ENCODE results near the gene DRC7. TPM values are rescaled to one million over a fixed set of nuclear protein-coding genes. Genes with fewer than 3 reads are reported as not detected.
A peak's percentile ranks its signal among the peaks of the same experiment; 100 is the strongest.

Gene DRC7
- total RNA-seq, 2 experiments from 2014 or later: not detected

- H3K27me3 Mint-ChIP-seq: no peaks in the 10 kb centered on the region
- no peak overlapping the region for H3K27ac Mint-ChIP-seq
- DNase-seq: no peak
- H3K4me1 Mint-ChIP-seq: no peaks in the 10 kb centered on the region
- no peaks in the 10 kb centered on the region for H3K9me3 Mint-ChIP-seq
- peaks cover 4% of the 10 kb centered on the region for H3K36me3 Mint-ChIP-seq
- no peak overlapping the region for H3K4me3 Mint-ChIP-seq
Measured at GRCh38 chr16:57749101-57749692, 54.6 kb downstream of the DRC7 start.

GRCh38 chr16:57749856-57750452 lies 55.3 kb downstream of the DRC7 start:
- no peaks in the 10 kb centered on the region for H3K9me3 Mint-ChIP-seq
- peaks cover 3% of the 10 kb centered on the region for H3K36me3 Mint-ChIP-seq
- no peak for DNase-seq
- no peaks in the 10 kb centered on the region for H3K27me3 Mint-ChIP-seq
- no peak overlapping the region for H3K4me3 Mint-ChIP-seq
- H3K4me1 Mint-ChIP-seq: no peaks in the 10 kb centered on the region
- no peak overlapping the region for H3K27ac Mint-ChIP-seq

- no peak overlapping the region for H3K27ac Mint-ChIP-seq
- H3K4me3 Mint-ChIP-seq: no peak overlapping the region
- no peak for DNase-seq
- H3K4me1 Mint-ChIP-seq: no peaks in the 10 kb centered on the region
- peaks cover 8% of the 10 kb centered on the region for H3K36me3 Mint-ChIP-seq
- no peaks in the 10 kb centered on the region for H3K27me3 Mint-ChIP-seq
- no peaks in the 10 kb centered on the region for H3K9me3 Mint-ChIP-seq
Measured at GRCh38 chr16:57750796-57751538, 56.4 kb downstream of the DRC7 start.

- Mint-ChIP-seq H3K27ac (no peak overlapping the region), H3K9me3 (no peaks in the 10 kb centered on the region), H3K4me3 (no peak overlapping the region), H3K4me1 (no peaks in the 10 kb centered on the region), H3K27me3 (no peaks in the 10 kb centered on the region), H3K36me3 (peaks cover 11% of the 10 kb centered on the region)
- DNase-seq: no peak
Measured at GRCh38 chr16:57751539-57752202, 57.1 kb downstream of the DRC7 start.

GRCh38 chr16:57752203-57752580 lies 57.6 kb downstream of the DRC7 start:
- Mint-ChIP-seq H3K36me3 (peaks cover 11% of the 10 kb centered on the region), H3K27me3 (no peaks in the 10 kb centered on the region), H3K4me3 (no peak overlapping the region), H3K27ac (no peak overlapping the region), H3K9me3 (no peaks in the 10 kb centered on the region), H3K4me1 (no peaks in the 10 kb centered on the region)
- DNase-seq: no peak

- H3K4me3 Mint-ChIP-seq: no peak overlapping the region
- no peak overlapping the region for H3K27ac Mint-ChIP-seq
- H3K27me3 Mint-ChIP-seq: no peaks in the 10 kb centered on the region
- peaks cover 11% of the 10 kb centered on the region for H3K36me3 Mint-ChIP-seq
- H3K4me1 Mint-ChIP-seq: no peaks in the 10 kb centered on the region
- no peaks in the 10 kb centered on the region for H3K9me3 Mint-ChIP-seq
- DNase-seq: no peak
Measured at GRCh38 chr16:57752581-57753447, 58.2 kb downstream of the DRC7 start.

GRCh38 chr16:57753448-57754353 lies 59.1 kb downstream of the DRC7 start:
- no peak overlapping the region for H3K4me3 Mint-ChIP-seq
- no peak overlapping the region for H3K27ac Mint-ChIP-seq
- H3K4me1 Mint-ChIP-seq: no peaks in the 10 kb centered on the region
- peaks cover 11% of the 10 kb centered on the region for H3K36me3 Mint-ChIP-seq
- H3K9me3 Mint-ChIP-seq: no peaks in the 10 kb centered on the region
- DNase-seq: no peak
- no peaks in the 10 kb centered on the region for H3K27me3 Mint-ChIP-seq

GRCh38 chr16:57754354-57755060 lies 59.9 kb downstream of the DRC7 start:
- no peak overlapping the region for H3K4me3 Mint-ChIP-seq
- H3K4me1 Mint-ChIP-seq: no peaks in the 10 kb centered on the region
- H3K27me3 Mint-ChIP-seq: no peaks in the 10 kb centered on the region
- no peak for DNase-seq
- no peaks in the 10 kb centered on the region for H3K9me3 Mint-ChIP-seq
- H3K36me3 Mint-ChIP-seq: peaks cover 11% of the 10 kb centered on the region
- H3K27ac Mint-ChIP-seq: no peak overlapping the region

- DNase-seq: no peak
- H3K9me3 Mint-ChIP-seq: no peaks in the 10 kb centered on the region
- no peaks in the 10 kb centered on the region for H3K4me1 Mint-ChIP-seq
- H3K27me3 Mint-ChIP-seq: no peaks in the 10 kb centered on the region
- H3K27ac Mint-ChIP-seq: no peak overlapping the region
- H3K36me3 Mint-ChIP-seq: peaks cover 11% of the 10 kb centered on the region
- H3K4me3 Mint-ChIP-seq: no peak overlapping the region
Measured at GRCh38 chr16:57755061-57755684, 60.6 kb downstream of the DRC7 start.

- H3K4me3 Mint-ChIP-seq: no peak overlapping the region
- H3K9me3 Mint-ChIP-seq: no peaks in the 10 kb centered on the region
- H3K4me1 Mint-ChIP-seq: no peaks in the 10 kb centered on the region
- no peaks in the 10 kb centered on the region for H3K27me3 Mint-ChIP-seq
- H3K36me3 Mint-ChIP-seq: peaks cover 11% of the 10 kb centered on the region
- no peak for DNase-seq
- H3K27ac Mint-ChIP-seq: no peak overlapping the region
Measured at GRCh38 chr16:57755726-57756423, 61.3 kb downstream of the DRC7 start.

- no peaks in the 10 kb centered on the region for H3K9me3 Mint-ChIP-seq
- DNase-seq: no peak
- H3K27me3 Mint-ChIP-seq: no peaks in the 10 kb centered on the region
- H3K4me1 Mint-ChIP-seq: no peaks in the 10 kb centered on the region
- peaks cover 11% of the 10 kb centered on the region for H3K36me3 Mint-ChIP-seq
- H3K27ac Mint-ChIP-seq: no peak overlapping the region
- no peak overlapping the region for H3K4me3 Mint-ChIP-seq
Measured at GRCh38 chr16:57756424-57757325, 62.1 kb downstream of the DRC7 start.

- Mint-ChIP-seq H3K27ac (no peak overlapping the region), H3K27me3 (no peaks in the 10 kb centered on the region), H3K4me3 (no peak overlapping the region), H3K36me3 (peaks cover 11% of the 10 kb centered on the region), H3K9me3 (no peaks in the 10 kb centered on the region), H3K4me1 (no peaks in the 10 kb centered on the region)
- peak; percentile 81 for DNase-seq
Measured at GRCh38 chr16:57757326-57757786, 62.8 kb downstream of the DRC7 start.

Measured in activated naive CD8-positive, alpha-beta T cell treated with anti-CD3 and anti-CD28 coated beads for 36 hours (primary cell).